HG03354 (cell line): ENCODE results near the gene GGNBP2.

ENCODE experiments used
- ATAC-seq: cut with Tn5 transposase; IDR thresholded peaks from one replicate; pipeline ENCODE4 v1.9.1; 2021; ENCODE audit warnings: mild to moderate bottlenecking; ENCODE audit not compliant: unreplicated experiment, poor library complexity, severe bottlenecking

The GGNBP2 gene

DNA sequence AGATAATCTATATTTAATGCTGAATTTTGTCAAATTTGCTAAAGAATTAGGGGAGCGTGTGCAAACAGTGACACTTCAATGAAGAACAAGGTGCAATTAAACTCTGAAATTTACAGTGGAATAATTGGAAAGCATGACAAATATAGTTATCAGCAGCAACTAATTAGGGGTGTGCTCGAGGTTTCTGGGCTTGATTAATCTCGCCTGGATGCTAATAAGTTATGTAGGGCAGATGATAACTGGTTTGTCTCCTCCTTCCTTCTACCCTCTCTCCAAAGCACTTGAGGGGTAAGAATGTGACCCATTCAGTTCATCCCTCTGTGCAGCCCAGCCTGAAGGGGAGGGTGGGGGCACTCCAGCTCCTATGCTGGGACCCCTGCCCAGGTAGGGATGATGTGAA lies 78.6 kb downstream of the GGNBP2 start:
- no peak for ATAC-seq

GRCh38 chr17:36625188-36625587 lies 80.5 kb downstream of the GGNBP2 start:
- no peak for ATAC-seq

DNA sequence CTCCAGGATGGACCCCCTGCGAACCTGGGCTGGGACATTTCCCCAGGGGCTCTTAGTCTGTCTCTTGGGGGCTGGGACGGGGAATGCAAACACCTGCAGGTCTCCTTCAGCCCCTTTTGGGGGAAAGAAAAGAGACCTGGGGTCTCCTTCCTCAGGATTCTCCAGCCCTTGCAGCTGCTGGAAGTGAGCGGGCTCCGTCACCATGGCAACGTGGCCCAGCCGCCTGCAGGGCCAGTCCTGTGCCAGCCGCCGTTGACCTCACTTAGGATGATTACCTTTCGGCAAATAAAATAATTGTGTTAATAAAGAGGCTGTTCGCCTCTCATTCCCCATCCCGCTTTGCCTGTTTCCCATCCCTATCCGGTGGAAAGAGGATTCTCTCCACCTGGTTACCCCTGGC lies 82.4 kb downstream of the GGNBP2 start:
- ATAC-seq = no peak

- no peak for ATAC-seq
Measured at GRCh38 chr17:36628576-36628975, 83.9 kb downstream of the GGNBP2 start.

- no peak for ATAC-seq
Measured at GRCh38 chr17:36629252-36629847, 84.6 kb downstream of the GGNBP2 start.

DNA sequence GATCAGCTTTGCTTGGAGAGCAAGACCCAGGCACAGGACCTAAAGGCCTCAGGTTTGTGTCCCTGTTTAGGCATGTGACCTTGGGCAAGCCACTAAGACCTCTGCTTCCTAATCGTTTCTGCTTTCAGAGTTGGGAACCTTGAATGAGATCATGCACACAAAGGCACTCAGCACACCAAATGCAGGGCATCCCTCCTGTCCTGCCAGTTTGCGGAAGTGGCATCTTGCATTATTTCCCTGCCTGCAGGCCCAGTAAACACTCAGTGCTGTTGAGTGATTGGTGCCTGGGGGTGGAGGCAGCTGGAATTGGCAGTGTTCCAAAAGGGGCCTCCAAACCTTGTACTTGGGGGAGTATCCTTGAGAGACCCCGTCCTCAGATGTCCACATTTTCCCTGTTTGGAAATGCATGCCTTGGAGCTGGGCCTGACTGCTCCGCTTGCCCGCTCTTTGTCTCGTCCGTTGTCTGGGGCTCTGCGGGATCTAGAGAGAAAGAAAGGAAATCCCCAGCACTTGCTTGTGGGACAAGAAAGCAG lies 85.3 kb downstream of the GGNBP2 start:
- no peak for ATAC-seq

- ATAC-seq = no peak
Measured at GRCh38 chr17:36631022-36631421, 86.3 kb downstream of the GGNBP2 start.

DNA sequence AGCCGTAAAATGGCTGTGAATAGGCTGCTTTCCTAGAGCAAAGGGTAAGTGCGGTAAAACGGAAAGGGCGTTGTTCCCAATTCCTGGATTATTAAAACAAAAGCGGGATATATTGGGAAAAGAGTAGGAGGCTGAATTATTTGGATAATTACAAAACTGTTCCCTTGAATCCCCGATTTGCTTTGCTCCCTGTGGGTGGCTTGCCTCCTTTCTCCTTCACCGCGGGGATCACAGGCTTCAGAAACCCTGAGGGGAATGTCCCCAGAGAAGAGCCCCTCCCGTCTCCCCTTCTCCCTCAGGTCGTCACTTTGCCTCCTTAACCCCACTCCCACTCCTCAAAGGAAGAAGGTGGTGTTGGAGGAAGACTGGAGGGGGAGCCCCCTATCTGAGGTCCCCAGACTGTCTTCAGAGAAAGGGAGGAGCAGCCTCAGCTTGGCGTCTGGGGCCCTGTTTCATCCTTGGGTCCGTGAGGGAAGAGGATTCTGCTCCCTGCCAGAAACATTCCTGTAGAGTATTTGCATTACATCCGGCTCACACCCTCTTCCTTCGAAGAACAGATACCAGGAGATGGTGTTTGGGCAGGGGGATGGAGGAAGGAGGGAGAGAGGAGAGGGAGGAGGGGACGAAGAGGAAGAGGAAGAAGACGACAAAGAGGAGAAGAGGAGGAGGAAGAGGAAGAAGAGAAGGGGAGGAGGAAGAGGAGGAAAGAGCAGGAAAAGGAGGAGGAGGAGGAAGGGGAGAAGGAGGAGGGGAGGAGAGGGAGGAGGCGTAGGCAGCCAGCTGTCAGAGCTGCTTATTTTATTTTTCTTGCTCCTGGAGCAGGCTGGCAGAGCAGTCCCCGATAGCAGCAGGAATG lies 88.4 kb downstream of the GGNBP2 start:
- no peak for ATAC-seq
